Pancreas (tissue), 10 donors: ENCODE data around the gene GDI2. TPM values are rescaled to one million over a fixed set of nuclear protein-coding genes. Genes with fewer than 3 reads are reported as not detected.
A peak's percentile ranks its signal among the peaks of the same experiment; 100 is the strongest.

ENCODE experiments used
- ATAC-seq, 4 donors: fragments of 200-7000 bp; cut with Tn5 transposase; one replicate each; pipeline versions ENCODE4 v1.8.0 to v1.9.1; 2020; ENCODE audit warnings: mild to moderate bottlenecking in 4 of 4, moderate library complexity in 4 of 4
- DNase-seq, 6 donors: peaks; one replicate each; pipeline ENCODE4 v3.0.0-alpha.2; 2020
- FAIRE-seq: peaks from 2 replicates; lab custom pipeline; 2012; peaks lifted over from hg19 to GRCh38; lab: Jason Lieb, UNC
- H3K27ac ChIP-seq, 4 donors: fragments of 200-600 bp; sonication (generic); 1 replicate in 3 of 4; 2 replicates in 1 of 4; pipeline versions ENCODE4 v1.5.0 to v1.8.0; 2020
- H3K27me3 ChIP-seq, 4 donors: fragments of 200-600 bp; one replicate each; pipeline ENCODE4 v1.8.0; 2021
- H3K36me3 ChIP-seq, 3 donors: fragments of 200-600 bp; sonication (generic) in 1 of 3; one replicate each; pipeline versions ENCODE4 v1.5.0 to v1.8.0; 2020 to 2021
- H3K4me1 ChIP-seq, 3 donors: fragments of 200-600 bp; one replicate each; pipeline ENCODE4 v1.8.0; 2021
- H3K4me3 ChIP-seq, 4 donors: fragments of 200-600 bp; sonication (generic) in 2 of 4; one replicate each; pipeline versions ENCODE4 v1.5.0 to v1.8.0; 2020 to 2021
- H3K9me3 ChIP-seq, 4 donors: fragments of 200-600 bp; one replicate each; pipeline ENCODE4 v1.8.0; 2021
- WGBS, 2 donors: extraction: QIAGEN DNeasy Blood & Tissue Kit; methylation state at CpG; one replicate each; pipeline ENCODE4 v1.1.7; 2013; 5-methylcytosine and 5-hydroxymethylcytosine counted together
- intact Hi-C, 3 donors: fragments of 100-400 bp; cut with DNase I; formaldehyde crosslinking; loops; one replicate each; pipeline versions ENCODE4 v1.11.1 to v1.14.2; 2022
- polyA plus RNA-seq, 2 donors: library from polyadenylated mRNA; stranded (reverse); fragments of 200-250 nt; gene quantifications; one replicate each; pipeline ENCODE4 v1.2.3, GENCODE V29; 2013
- total RNA-seq, 6 donors: library from RNA; stranded (reverse); fragmentation: NEBNext Ultra II Directional in 4 of 6; extraction: Animal tissue kit (Norgen Biotek cat#: 25700) in 4 of 6; gene quantifications; one replicate each; pipeline versions ENCODE4 v1.2.1 to v1.2.4, GENCODE V29; 2021 to 2023
- TF ChIP-seq, protein P1 (sequence below), 4 donors: fragments of 200-600 bp; sonication (generic) in 3 of 4; IDR thresholded peaks; one replicate each; pipeline versions ENCODE4 v1.5.0 to v1.8.0; 2021; ENCODE audit warnings: antibody characterized with exemption in 4 of 4
- donor health status: healthy with polysubstance abuse.
- donor health status: DM: no; HTN: no; CAD: no; lungs with moderate emphysema.
- donor health status: DM: no; HTN: no; CAD: no.
- donor health status: control.
- donor health status: control.
- donor health status: Bipolar disorder and iron deficiency.
- donor health status: DM: yes; HTN: yes; CAD: no.
- donor health status: DM: no; HTN: no; CAD: no.
- donor health status: DM: no; HTN: no; CAD: no.
- donor health status: DM: yes; HTN: yes; CAD: no.

Gene GDI2
- total and polyA plus RNA-seq, 8 donors = 46.5 to 171 (median 129) TPM

- ATAC-seq = no peak
- intact Hi-C loops = no loop called here
- WGBS, 2 donors = 78 to 82% methylated on average over 13 of the region's 13 CpGs
- no peak overlapping the region for H3K4me3 ChIP-seq
- H3K27me3 ChIP-seq = no peaks in the 10 kb centered on the region
- peak in 1 of 6 donors; percentile 50 for DNase-seq
- H3K27ac ChIP-seq = no peak overlapping the region
- FAIRE-seq = no peak
- no peaks in the 10 kb centered on the region for H3K36me3 ChIP-seq
- TF ChIP-seq, protein P1, sequence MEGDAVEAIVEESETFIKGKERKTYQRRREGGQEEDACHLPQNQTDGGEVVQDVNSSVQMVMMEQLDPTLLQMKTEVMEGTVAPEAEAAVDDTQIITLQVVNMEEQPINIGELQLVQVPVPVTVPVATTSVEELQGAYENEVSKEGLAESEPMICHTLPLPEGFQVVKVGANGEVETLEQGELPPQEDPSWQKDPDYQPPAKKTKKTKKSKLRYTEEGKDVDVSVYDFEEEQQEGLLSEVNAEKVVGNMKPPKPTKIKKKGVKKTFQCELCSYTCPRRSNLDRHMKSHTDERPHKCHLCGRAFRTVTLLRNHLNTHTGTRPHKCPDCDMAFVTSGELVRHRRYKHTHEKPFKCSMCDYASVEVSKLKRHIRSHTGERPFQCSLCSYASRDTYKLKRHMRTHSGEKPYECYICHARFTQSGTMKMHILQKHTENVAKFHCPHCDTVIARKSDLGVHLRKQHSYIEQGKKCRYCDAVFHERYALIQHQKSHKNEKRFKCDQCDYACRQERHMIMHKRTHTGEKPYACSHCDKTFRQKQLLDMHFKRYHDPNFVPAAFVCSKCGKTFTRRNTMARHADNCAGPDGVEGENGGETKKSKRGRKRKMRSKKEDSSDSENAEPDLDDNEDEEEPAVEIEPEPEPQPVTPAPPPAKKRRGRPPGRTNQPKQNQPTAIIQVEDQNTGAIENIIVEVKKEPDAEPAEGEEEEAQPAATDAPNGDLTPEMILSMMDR (IDR thresholded peaks at IDR 0.05) = no peak
- no peaks in the 10 kb centered on the region for H3K9me3 ChIP-seq
- H3K4me1 ChIP-seq = peaks cover 0 to 4% (median 0%) of the 10 kb centered on the region in 3 donors
Observed at GRCh38 chr10:5832946-5833345, 19.7 kb upstream of the GDI2 start.

- TF ChIP-seq, protein P1 (IDR thresholded peaks at IDR 0.05) = no peak
- H3K27me3 ChIP-seq = no peaks in the 10 kb centered on the region
- H3K4me1 ChIP-seq = peaks cover 0 to 4% (median 0%) of the 10 kb centered on the region in 3 donors
- no peak for DNase-seq
- ATAC-seq = no peak
- FAIRE-seq = no peak
- H3K9me3 ChIP-seq = no peaks in the 10 kb centered on the region
- intact Hi-C loops = no loop called here
- H3K4me3 ChIP-seq = no peak overlapping the region
- H3K27ac ChIP-seq = no peak overlapping the region
- 93 to 94% methylated on average over 8 of the region's 8 CpGs for WGBS, 2 donors
- no peaks in the 10 kb centered on the region for H3K36me3 ChIP-seq
Observed at GRCh38 chr10:5831446-5831782, 18.2 kb upstream of the GDI2 start.

DNA sequence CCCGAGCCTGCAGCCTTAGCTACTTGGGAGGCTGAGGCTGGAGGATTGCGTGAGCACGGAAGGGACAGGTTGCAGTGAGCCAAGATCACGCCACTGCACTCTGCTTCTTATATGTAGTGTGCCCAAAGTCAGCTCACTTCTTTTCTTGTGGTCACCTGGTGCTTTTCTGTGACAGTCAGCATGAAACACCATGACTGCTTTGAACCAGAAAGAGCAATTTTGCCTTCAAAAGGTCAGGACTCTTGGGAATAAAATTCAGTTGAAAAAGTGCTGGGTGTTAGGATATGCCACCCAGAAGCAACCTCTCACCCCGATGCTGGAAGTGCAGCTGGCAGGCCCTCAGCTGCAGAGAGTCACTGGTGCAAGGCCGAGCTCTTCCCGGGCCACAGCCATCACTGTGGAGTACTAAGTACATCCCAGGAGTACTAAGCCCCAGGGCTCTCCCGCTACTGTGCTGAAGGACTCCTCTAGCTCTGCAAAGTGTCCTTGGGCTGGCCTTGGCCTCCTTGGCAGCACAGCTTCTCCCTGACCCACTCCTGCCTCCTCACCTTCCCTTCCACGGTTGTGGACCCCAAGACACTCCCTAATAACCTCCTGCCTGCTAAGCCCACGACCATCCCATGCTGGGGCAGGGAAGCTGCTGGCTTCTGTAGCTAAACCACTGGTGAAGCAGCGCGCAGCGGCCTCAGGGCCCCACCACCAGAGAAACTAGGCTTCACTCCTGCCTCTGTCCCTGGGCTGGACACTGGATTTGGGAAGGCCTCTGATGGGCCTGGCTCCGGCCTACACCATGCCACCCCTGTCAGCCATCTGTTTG is 17.6 kb upstream of the GDI2 start:
- WGBS, 2 donors = 91 to 96% methylated on average over 14 of the region's 14 CpGs
- Histone ChIP-seq H3K27ac (no peak overlapping the region), H3K4me1 (peaks cover 0 to 4% (median 0%) of the 10 kb centered on the region in 3 donors), H3K9me3 (no peaks in the 10 kb centered on the region), H3K27me3 (no peaks in the 10 kb centered on the region), H3K36me3 (no peaks in the 10 kb centered on the region), H3K4me3 (no peak overlapping the region)
- no peak for ATAC-seq
- intact Hi-C loops = no loop called here
- DNase-seq = no peak
- no peak for FAIRE-seq
- TF ChIP-seq, protein P1 (IDR thresholded peaks at IDR 0.05) = no peak

- peak in 3 of 4 donors; percentile 71 to 82 (median 75) for ATAC-seq
- Histone ChIP-seq H3K9me3 (no peaks in the 10 kb centered on the region), H3K27ac (no peak overlapping the region), H3K36me3 (no peaks in the 10 kb centered on the region), H3K27me3 (no peaks in the 10 kb centered on the region), H3K4me1 (peaks cover 0 to 4% (median 0%) of the 10 kb centered on the region in 3 donors), H3K4me3 (no peak overlapping the region)
- DNase-seq = peak in 1 of 6 donors; percentile 25
- TF ChIP-seq, protein P1 (IDR thresholded peaks at IDR 0.05) = no peak
- 57 to 58% methylated on average over 9 of the region's 9 CpGs for WGBS, 2 donors
- FAIRE-seq = no peak
- intact Hi-C loops = no loop called here
Observed at GRCh38 chr10:5829267-5829666, 16.0 kb upstream of the GDI2 start.

DNA sequence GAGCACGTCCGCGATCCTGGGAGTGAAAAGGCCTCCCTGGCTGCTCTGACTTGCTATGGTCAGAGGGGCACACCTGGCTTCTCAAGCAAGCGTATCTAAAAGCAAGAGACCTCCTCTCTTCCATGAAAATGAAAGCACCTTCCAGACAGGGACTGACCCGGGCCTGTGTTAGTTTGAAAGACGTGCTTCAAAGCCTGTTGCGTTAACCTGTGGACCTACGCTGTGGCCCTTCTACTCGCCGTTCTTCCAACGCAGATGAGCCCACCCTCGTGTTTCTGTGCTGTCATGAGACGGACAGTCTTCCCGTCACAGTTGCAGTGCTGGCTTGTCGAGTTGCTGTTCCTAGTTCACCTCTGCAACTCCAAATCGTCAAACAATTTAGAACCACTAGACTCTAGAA is 15.5 kb upstream of the GDI2 start:
- H3K9me3 ChIP-seq = no peaks in the 10 kb centered on the region
- TF ChIP-seq, protein P1 (IDR thresholded peaks at IDR 0.05) = no peak
- no peak overlapping the region for H3K27ac ChIP-seq
- ATAC-seq = no peak
- no peak overlapping the region for H3K4me3 ChIP-seq
- FAIRE-seq = no peak
- no peak for DNase-seq
- no peaks in the 10 kb centered on the region for H3K36me3 ChIP-seq
- intact Hi-C loops = no loop called here
- H3K27me3 ChIP-seq = no peaks in the 10 kb centered on the region
- 87 to 88% methylated on average over 16 of the region's 16 CpGs for WGBS, 2 donors
- H3K4me1 ChIP-seq = peaks cover 0 to 4% (median 0%) of the 10 kb centered on the region in 3 donors
